DND-41 (cell line): ENCODE data around the gene EHD1.

Experiments used
- ATAC-seq: fragments of 200-7000 bp; cut with Tn5 transposase; 3 replicates; pipeline ENCODE4 v1.9.1; 2021; ENCODE audit warnings: low read depth; ENCODE audit not compliant: insufficient read depth
- DNase-seq: peaks from one replicate; pipeline ENCODE4 v3.0.0-alpha.2; 2020
- H2AFZ ChIP-seq: 2 replicates; pipeline ENCODE4 v1.6.0; 2012; ENCODE audit warnings: low read depth, low read length
- H3K27ac ChIP-seq: 2 replicates; pipeline ENCODE4 v1.5.1; 2012; ENCODE audit warnings: low read length, inconsistent platforms
- H3K27me3 ChIP-seq: fragments of 200-600 bp; sonication (generic); 2 replicates; pipeline ENCODE4 v1.6.0; 2012; ENCODE audit warnings: low read length, mild to moderate bottlenecking, inconsistent platforms; ENCODE audit not compliant: insufficient read depth, poor library complexity
- H3K36me3 ChIP-seq: 2 replicates; pipeline ENCODE4 v1.5.1; 2012; ENCODE audit warnings: low read length, inconsistent platforms; ENCODE audit not compliant: insufficient read depth
- H3K4me1 ChIP-seq: 2 replicates; pipeline ENCODE4 v1.5.1; 2012; ENCODE audit warnings: mild to moderate bottlenecking, low read length; ENCODE audit not compliant: insufficient read depth
- H3K4me2 ChIP-seq: 2 replicates; pipeline ENCODE4 v1.6.0; 2012; ENCODE audit warnings: mild to moderate bottlenecking, moderate library complexity, low read length, inconsistent platforms; ENCODE audit not compliant: insufficient read depth
- H3K4me3 ChIP-seq, 2 experiments: fragments of 200-600 bp in 1 of 2; shearing (Covaris generic) in 1 of 2; 2 replicates each; pipeline ENCODE4 v1.5.1; 2012 to 2016; ENCODE audit warnings: inconsistent platforms in 2 of 2, low read length in 2 of 2, mild to moderate bottlenecking in 2 of 2, low read depth in 1 of 2, moderate library complexity in 1 of 2
- H3K79me2 ChIP-seq: 2 replicates; pipeline ENCODE4 v1.6.0; 2012; ENCODE audit warnings: low read length, inconsistent platforms; ENCODE audit not compliant: insufficient read depth
- H3K9ac ChIP-seq: 2 replicates; pipeline ENCODE4 v1.6.0; 2012; ENCODE audit warnings: low read depth, mild to moderate bottlenecking, inconsistent platforms, low read length, moderate library complexity
- H3K9me3 ChIP-seq: 2 replicates; pipeline ENCODE4 v1.5.1; 2012; ENCODE audit warnings: low read length, moderate library complexity, mild to moderate bottlenecking, inconsistent platforms; ENCODE audit not compliant: insufficient read depth, severe bottlenecking
- H4K20me1 ChIP-seq: 2 replicates; pipeline ENCODE4 v1.6.0; 2012; ENCODE audit warnings: low read length; ENCODE audit not compliant: insufficient read depth
- CTCF ChIP-seq: IDR thresholded peaks from 2 replicates; pipeline ENCODE4 v1.5.1; 2012; ENCODE audit warnings: borderline replicate concordance, low read length, moderate library complexity, mild to moderate bottlenecking; ENCODE audit not compliant: poor library complexity, severe bottlenecking; ENCODE audit errors: extremely low read depth
- EZH2 ChIP-seq: IDR thresholded peaks from 3 replicates; pipeline ENCODE4 v1.6.1; 2012; ENCODE audit warnings: borderline replicate concordance, low read depth, mild to moderate bottlenecking, moderate library complexity, low read length, inconsistent platforms; ENCODE audit not compliant: severe bottlenecking

EHD1 gene

GRCh38 chr11:64854534-64855502 is 23.6 kb downstream of the EHD1 start:
- no peak for ATAC-seq
- no peak for TF ChIP-seq EZH2
- TF ChIP-seq CTCF, result no peak
- H3K4me2 ChIP-seq, result no peak overlapping the region
- H3K4me3 ChIP-seq, result no peak overlapping the region
- H3K79me2 ChIP-seq, result 0 out of 2 replicates have a peak, but pooled peaks cover 3% of the 10 kb centered on the region
- no peaks in the 10 kb centered on the region for H3K27me3 ChIP-seq
- peaks cover 21% of the 10 kb centered on the region for H3K4me1 ChIP-seq
- no peaks in the 10 kb centered on the region for H3K9me3 ChIP-seq
- H2AFZ ChIP-seq, result no peak overlapping the region
- peaks cover 48% of the 10 kb centered on the region for H3K36me3 ChIP-seq
- DNase-seq, result no peak
- no peaks in the 10 kb centered on the region for H4K20me1 ChIP-seq
- H3K9ac ChIP-seq, result no peak overlapping the region
- H3K27ac ChIP-seq, result no peak overlapping the region

- no peak overlapping the region for H3K4me3 ChIP-seq
- H3K9ac ChIP-seq, result no peak overlapping the region
- no peaks in the 10 kb centered on the region for H3K9me3 ChIP-seq
- DNase-seq (no peak), ATAC-seq (no peak)
- peaks cover 48% of the 10 kb centered on the region for H3K36me3 ChIP-seq
- H3K4me1 ChIP-seq, result peaks cover 15% of the 10 kb centered on the region
- H3K27ac ChIP-seq, result no peak overlapping the region
- TF ChIP-seq EZH2 (no peak), CTCF (no peak)
- H4K20me1 ChIP-seq, result no peaks in the 10 kb centered on the region
- no peak overlapping the region for H3K4me2 ChIP-seq
- H2AFZ ChIP-seq, result no peak overlapping the region
- 0 out of 2 replicates have a peak, but pooled peaks cover 3% of the 10 kb centered on the region for H3K79me2 ChIP-seq
- no peaks in the 10 kb centered on the region for H3K27me3 ChIP-seq
Measured at GRCh38 chr11:64854157-64854533, 24.3 kb downstream of the EHD1 start.

- Histone ChIP-seq H3K4me1 (peaks cover 10% of the 10 kb centered on the region), H3K27me3 (no peaks in the 10 kb centered on the region), H3K9me3 (no peaks in the 10 kb centered on the region), H2AFZ (no peak overlapping the region), H3K4me2 (no peak overlapping the region), H3K79me2 (0 out of 2 replicates have a peak, but pooled peaks cover 3% of the 10 kb centered on the region), H3K9ac (no peak overlapping the region), H3K36me3 (peaks cover 48% of the 10 kb centered on the region), H3K27ac (no peak overlapping the region), H3K4me3 (no peak overlapping the region), H4K20me1 (no peaks in the 10 kb centered on the region)
- no peak for DNase-seq
- ATAC-seq, result no peak
- TF ChIP-seq CTCF, result no peak
- TF ChIP-seq EZH2, result no peak
Measured at GRCh38 chr11:64853709-64854108, 24.7 kb downstream of the EHD1 start.
